Measurements from ENCODE around the gene MAP2.

Gene MAP2

GRCh38 chr2:209688385-209688784 is 264.5 kb downstream of the MAP2 start:
- ChIA-PET POLR2A (ENCODE audit: low non-redundant PET) (no interaction called here), CTCF (interaction anchor here (0.6 kb wide), 1 partner anchor 1458 kb away, joined by 3 read pairs; no protein-coding TSS in a partner anchor)
- no peak overlapping the region for H3K27ac ChIP-seq
- TF ChIP-seq, protein P1, sequence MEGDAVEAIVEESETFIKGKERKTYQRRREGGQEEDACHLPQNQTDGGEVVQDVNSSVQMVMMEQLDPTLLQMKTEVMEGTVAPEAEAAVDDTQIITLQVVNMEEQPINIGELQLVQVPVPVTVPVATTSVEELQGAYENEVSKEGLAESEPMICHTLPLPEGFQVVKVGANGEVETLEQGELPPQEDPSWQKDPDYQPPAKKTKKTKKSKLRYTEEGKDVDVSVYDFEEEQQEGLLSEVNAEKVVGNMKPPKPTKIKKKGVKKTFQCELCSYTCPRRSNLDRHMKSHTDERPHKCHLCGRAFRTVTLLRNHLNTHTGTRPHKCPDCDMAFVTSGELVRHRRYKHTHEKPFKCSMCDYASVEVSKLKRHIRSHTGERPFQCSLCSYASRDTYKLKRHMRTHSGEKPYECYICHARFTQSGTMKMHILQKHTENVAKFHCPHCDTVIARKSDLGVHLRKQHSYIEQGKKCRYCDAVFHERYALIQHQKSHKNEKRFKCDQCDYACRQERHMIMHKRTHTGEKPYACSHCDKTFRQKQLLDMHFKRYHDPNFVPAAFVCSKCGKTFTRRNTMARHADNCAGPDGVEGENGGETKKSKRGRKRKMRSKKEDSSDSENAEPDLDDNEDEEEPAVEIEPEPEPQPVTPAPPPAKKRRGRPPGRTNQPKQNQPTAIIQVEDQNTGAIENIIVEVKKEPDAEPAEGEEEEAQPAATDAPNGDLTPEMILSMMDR (conservative IDR thresholded peaks at IDR 0.05; ENCODE audit: low read depth), result no peak
- no peak for DNase-seq (ENCODE audit: low spot score)

DNA sequence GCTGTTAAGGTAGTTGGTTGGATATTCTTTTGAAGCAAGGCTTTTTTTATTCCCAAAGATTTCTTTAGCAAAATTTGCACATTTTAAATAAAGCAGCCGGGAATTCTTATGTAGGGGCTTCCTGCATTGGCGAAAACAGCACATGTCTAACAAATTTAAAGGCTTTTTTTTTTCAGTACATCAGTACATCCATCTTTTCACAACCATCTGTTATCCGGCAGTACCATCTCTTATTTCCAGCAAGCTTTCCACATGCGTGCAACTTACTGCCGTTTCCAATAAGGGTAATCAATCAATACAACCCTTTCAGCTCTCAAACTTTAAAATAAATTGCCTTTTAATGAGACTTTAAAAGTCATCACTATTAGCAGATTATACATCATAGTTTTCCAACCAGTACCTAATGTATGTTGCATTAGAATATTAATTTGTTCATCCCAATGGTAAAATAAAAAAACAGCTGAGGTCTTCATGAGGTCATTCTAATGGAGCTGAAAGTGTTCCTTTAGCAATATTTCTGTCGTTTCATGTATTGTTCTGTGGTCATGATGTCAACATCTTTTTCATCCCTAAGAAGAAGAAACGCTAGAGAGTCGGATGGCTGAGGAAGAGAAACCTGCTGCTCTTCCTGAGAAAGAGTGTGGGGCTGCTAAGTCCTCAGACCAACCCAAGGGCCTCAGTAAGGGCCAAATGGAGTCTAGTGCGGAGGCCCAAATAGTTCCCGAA is 266.3 kb downstream of the MAP2 start:
- CTCF ChIA-PET, result interaction anchor here (0.5 kb wide), 1 partner anchor 129 kb away, joined by 5 read pairs; no protein-coding TSS in a partner anchor
- no peak for DNase-seq (ENCODE audit: low spot score)
- H3K27ac ChIP-seq, result no peak overlapping the region
- TF ChIP-seq, protein P1 (conservative IDR thresholded peaks at IDR 0.05; ENCODE audit: low read depth), result no peak
- POLR2A ChIA-PET (ENCODE audit: low non-redundant PET), result no interaction called here

DNA sequence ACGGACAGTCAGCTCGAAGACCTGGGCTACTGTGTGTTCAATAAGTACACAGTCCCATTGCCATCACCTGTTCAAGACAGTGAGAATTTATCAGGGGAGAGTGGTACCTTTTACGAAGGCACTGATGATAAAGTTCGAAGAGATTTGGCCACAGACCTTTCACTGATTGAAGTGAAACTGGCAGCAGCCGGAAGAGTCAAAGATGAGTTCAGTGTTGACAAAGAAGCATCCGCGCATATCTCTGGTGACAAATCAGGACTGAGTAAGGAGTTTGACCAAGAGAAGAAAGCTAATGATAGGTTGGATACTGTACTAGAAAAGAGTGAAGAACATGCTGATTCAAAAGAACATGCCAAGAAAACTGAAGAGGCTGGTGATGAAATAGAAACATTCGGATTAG is 270.9 kb downstream of the MAP2 start:
- POLR2A ChIA-PET (ENCODE audit: low non-redundant PET), result no interaction called here
- no peak for DNase-seq (ENCODE audit: low spot score)
- no peak overlapping the region for H3K27ac ChIP-seq
- TF ChIP-seq, protein P1 (conservative IDR thresholded peaks at IDR 0.05; ENCODE audit: low read depth), result no peak
- CTCF ChIA-PET, result no interaction called here

- ChIA-PET CTCF (no interaction called here), POLR2A (ENCODE audit: low non-redundant PET) (no interaction called here)
- no peak for DNase-seq (ENCODE audit: low spot score)
- no peak overlapping the region for H3K27ac ChIP-seq
- TF ChIP-seq, protein P1 (conservative IDR thresholded peaks at IDR 0.05; ENCODE audit: low read depth), result no peak
These were observed 273.2 kb downstream of the MAP2 start for GRCh38 chr2:209696836-209697711.

DNA sequence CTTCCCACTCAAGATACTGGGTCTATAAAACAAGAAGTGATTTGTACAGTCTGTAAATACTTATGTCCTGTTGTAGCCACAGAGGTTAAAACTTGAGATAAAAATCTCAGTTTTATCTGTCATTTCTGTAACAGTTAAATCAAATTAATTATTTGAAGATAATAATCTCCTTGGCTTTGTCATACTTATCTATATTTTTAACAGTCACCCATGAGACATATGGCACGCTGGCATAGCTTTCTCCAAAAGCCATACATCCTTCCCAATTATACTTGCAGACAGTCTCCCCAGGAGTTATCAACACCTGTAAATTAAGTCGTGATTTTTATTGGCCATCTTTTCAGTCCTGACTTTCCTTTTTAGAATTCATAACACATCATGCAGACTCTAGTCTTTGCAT is 278.9 kb downstream of the MAP2 start:
- CTCF ChIA-PET, result no interaction called here
- H3K27ac ChIP-seq, result no peak overlapping the region
- DNase-seq (ENCODE audit: low spot score), result no peak
- TF ChIP-seq, protein P1 (conservative IDR thresholded peaks at IDR 0.05; ENCODE audit: low read depth), result no peak
- POLR2A ChIA-PET (ENCODE audit: low non-redundant PET), result no interaction called here

DNA sequence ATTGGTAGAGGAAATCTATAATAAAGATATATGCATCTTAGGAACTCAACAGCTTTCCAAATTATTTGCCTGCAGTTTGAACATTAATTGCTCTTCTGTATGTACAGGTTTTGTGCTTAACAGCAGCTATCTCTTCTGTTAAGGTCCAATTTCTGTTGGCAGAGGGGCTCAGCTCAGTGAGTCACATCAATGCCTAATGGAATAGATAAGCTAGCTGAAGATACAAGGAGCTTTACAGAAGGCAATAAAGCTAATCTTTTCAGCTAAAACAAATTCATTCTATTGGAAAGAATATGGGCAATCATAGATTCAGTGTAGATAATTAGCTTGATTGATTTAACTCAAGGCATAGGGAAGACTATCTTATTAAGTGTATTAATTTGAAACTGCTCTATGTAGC is 289.4 kb downstream of the MAP2 start:
- no peak overlapping the region for H3K27ac ChIP-seq
- CTCF ChIA-PET, result no interaction called here
- no peak for DNase-seq (ENCODE audit: low spot score)
- POLR2A ChIA-PET (ENCODE audit: low non-redundant PET), result no interaction called here
- TF ChIP-seq, protein P1 (conservative IDR thresholded peaks at IDR 0.05; ENCODE audit: low read depth), result no peak

All from RWPE1 (cell line).